Stimulated activated CD8-positive, alpha-beta memory T cell treated with anti-CD3 and anti-CD28 coated beads, Interleukin-15, amount 100 ng/mL, for 4 hours (primary cell): ENCODE measurements around the gene AMH.
A peak's percentile ranks its signal among the peaks of the same experiment; 100 is the strongest.
"Not testable (repeated sequence)": the region's sequence is repeated elsewhere in the genome, so short reads cannot be mapped to it uniquely, and the experiment has no call there.

Experiments used
- DNase-seq, 2 donors: peaks; one replicate each; pipeline ENCODE4 v3.0.0-alpha.2; 2020; ENCODE audit warnings: low read depth in 2 of 2

AMH gene

GRCh38 chr19:2249010-2249866 is at the start of gene AMH:
Gene AMH, plus strand, starts transcription at chr19:2249323. Its CDS starts 10 bp downstream, at chr19:2249333.
- DNase-seq = no peak

GRCh38 chr19:2199861-2200623 is 49.1 kb upstream of the AMH start:
- DNase-seq = no peak

GRCh38 chr19:2200624-2201294 is 48.4 kb upstream of the AMH start:
- DNase-seq = not testable (repeated sequence)

GRCh38 chr19:2201473-2202148 is 47.5 kb upstream of the AMH start:
- DNase-seq = no peak

GRCh38 chr19:2202366-2202765 is 46.8 kb upstream of the AMH start:
- DNase-seq = no peak

- no peak for DNase-seq
These were observed 42.1 kb upstream of the AMH start for GRCh38 chr19:2207008-2207407.

- peak; percentile 10 to 17 for DNase-seq
These were observed 40.9 kb upstream of the AMH start for GRCh38 chr19:2207991-2208860.

GRCh38 chr19:2208975-2209374 is 40.1 kb upstream of the AMH start:
- DNase-seq = no peak

GRCh38 chr19:2209408-2209807 is 39.7 kb upstream of the AMH start:
- DNase-seq = no peak

- no peak for DNase-seq
These were observed 38.9 kb upstream of the AMH start for GRCh38 chr19:2210206-2210605.

- no peak for DNase-seq
These were observed 38.0 kb upstream of the AMH start for GRCh38 chr19:2210987-2211740.

GRCh38 chr19:2212861-2213711 is 36.0 kb upstream of the AMH start:
- DNase-seq = no peak

GRCh38 chr19:2213799-2214198 is 35.3 kb upstream of the AMH start:
- no peak for DNase-seq

GRCh38 chr19:2214251-2214650 is 34.9 kb upstream of the AMH start:
- DNase-seq = no peak

- DNase-seq = no peak
These were observed 33.8 kb upstream of the AMH start for GRCh38 chr19:2215281-2215751.

- DNase-seq = no peak
These were observed 32.5 kb upstream of the AMH start for GRCh38 chr19:2216361-2217225.

GRCh38 chr19:2217591-2217990 is 31.5 kb upstream of the AMH start:
- DNase-seq = no peak

GRCh38 chr19:2219726-2220125 is 29.4 kb upstream of the AMH start:
- no peak for DNase-seq
